WTC11 (cell line): ENCODE data around the gene WDR11. TPM values are rescaled to one million over a fixed set of nuclear protein-coding genes. Genes with fewer than 3 reads are reported as not detected.

Experiments
- ATAC-seq: fragments of 200-7000 bp; cut with Tn5 transposase; 2 replicates; pipeline ENCODE4 v1.10.0; 2021; ENCODE audit warnings: mild to moderate bottlenecking, moderate library complexity
- CTCF ChIA-PET: fragments of 300-600 bp; sonication (Branson Sonifier 250); formaldehyde crosslinking; loops from one replicate; lab custom pipeline; 2021; ENCODE audit warnings: antibody characterized with exemption; lab: Charles Lee
- POLR2A ChIA-PET: fragments of 350-600 bp; sonication (Branson Sonifier 250); formaldehyde crosslinking; loops from one replicate; lab custom pipeline; 2021; ENCODE audit warnings: antibody characterized with exemption; lab: Charles Lee
- DNase-seq: peaks from one replicate; pipeline ENCODE4 v3.0.0; 2021; ENCODE audit warnings: low spot score
- H3K27ac Mint-ChIP-seq: 2 replicates; pipeline ENCODE4 v1.8.0; 2021; ENCODE audit warnings: mixed read lengths
- H3K27me3 Mint-ChIP-seq: 2 replicates; pipeline ENCODE4 v1.8.0; 2021; ENCODE audit warnings: low read depth, mild to moderate bottlenecking, moderate library complexity, mixed read lengths
- H3K36me3 Mint-ChIP-seq: 2 replicates; pipeline ENCODE4 v1.8.0; 2021; ENCODE audit warnings: mixed read lengths
- H3K4me1 Mint-ChIP-seq: 2 replicates; pipeline ENCODE4 v1.8.0; 2022; ENCODE audit warnings: mixed read lengths
- H3K4me3 Mint-ChIP-seq: 2 replicates; pipeline ENCODE4 v1.8.0; 2021; ENCODE audit warnings: mild to moderate bottlenecking, moderate library complexity, mixed read lengths
- H3K9me3 Mint-ChIP-seq: 2 replicates; pipeline ENCODE4 v1.8.0; 2021; ENCODE audit warnings: mixed read lengths
- CBFB ChIP-seq: sonication (generic); formaldehyde crosslinking; IDR thresholded peaks from 2 replicates; pipeline ENCODE4 v1.8.1; 2022; ENCODE audit warnings: mild to moderate bottlenecking, low read depth, missing genetic modification reagents
- CREB1 ChIP-seq: sonication (generic); formaldehyde crosslinking; IDR thresholded peaks from 2 replicates; pipeline ENCODE4 v1.8.0; 2023; ENCODE audit warnings: mild to moderate bottlenecking, missing genetic modification reagents
- CREM ChIP-seq: sonication (generic); formaldehyde crosslinking; IDR thresholded peaks from 2 replicates; pipeline ENCODE4 v1.8.1; 2022; ENCODE audit warnings: mild to moderate bottlenecking, missing genetic modification reagents, moderate library complexity
- ETV6 ChIP-seq: sonication (generic); formaldehyde crosslinking; IDR thresholded peaks from 2 replicates; pipeline ENCODE4 v1.8.1; 2022; ENCODE audit warnings: mild to moderate bottlenecking, missing genetic modification reagents
- FOXJ3 ChIP-seq: sonication (generic); formaldehyde crosslinking; IDR thresholded peaks from 2 replicates; pipeline ENCODE4 v1.9.0; 2021; ENCODE audit warnings: missing genetic modification reagents, mild to moderate bottlenecking, borderline replicate concordance
- GTF2I ChIP-seq: fragments of 250-450 bp; sonication (Bioruptor Pico); conservative IDR thresholded peaks from 2 replicates; pipeline ENCODE4 v1.4.0; 2021; ENCODE audit warnings: mild to moderate bottlenecking
- HMGA2 ChIP-seq: fragments of 250-450 bp; sonication (Bioruptor Pico); IDR thresholded peaks from 2 replicates; pipeline ENCODE4 v1.4.0; 2021; ENCODE audit warnings: mild to moderate bottlenecking, moderate library complexity
- JAZF1 ChIP-seq: fragments of 250-450 bp; sonication (Bioruptor Pico); IDR thresholded peaks from 2 replicates; pipeline ENCODE4 v1.9.0; 2021; ENCODE audit warnings: moderate library complexity, mild to moderate bottlenecking, inconsistent platforms
- JUN ChIP-seq: sonication (generic); formaldehyde crosslinking; IDR thresholded peaks from 2 replicates; pipeline ENCODE4 v1.8.0; 2023; ENCODE audit warnings: mild to moderate bottlenecking, missing genetic modification reagents
- NR1H2 ChIP-seq: sonication (generic); formaldehyde crosslinking; IDR thresholded peaks from 2 replicates; pipeline ENCODE4 v1.9.0; 2021; ENCODE audit warnings: mild to moderate bottlenecking, moderate library complexity, missing genetic modification reagents
- OVOL2 ChIP-seq: fragments of 250-450 bp; sonication (Bioruptor Pico); IDR thresholded peaks from 2 replicates; pipeline ENCODE4 v1.9.0; 2021; ENCODE audit warnings: mild to moderate bottlenecking, borderline replicate concordance
- PRRX2 ChIP-seq: fragments of 250-450 bp; sonication (Bioruptor Pico); IDR thresholded peaks from 2 replicates; pipeline ENCODE4 v1.8.0; 2021; ENCODE audit warnings: mild to moderate bottlenecking
- RELA ChIP-seq: sonication (generic); formaldehyde crosslinking; IDR thresholded peaks from 2 replicates; pipeline ENCODE4 v1.8.1; 2022; ENCODE audit warnings: missing genetic modification reagents, mild to moderate bottlenecking, borderline replicate concordance
- TCF7 ChIP-seq: sonication (generic); formaldehyde crosslinking; IDR thresholded peaks from 2 replicates; pipeline ENCODE4 v1.8.0; 2022; ENCODE audit warnings: mild to moderate bottlenecking, low read depth, missing genetic modification reagents, moderate library complexity
- TEAD4 ChIP-seq: sonication (generic); formaldehyde crosslinking; IDR thresholded peaks from 2 replicates; pipeline ENCODE4 v1.8.0; 2022; ENCODE audit warnings: mild to moderate bottlenecking, missing genetic modification reagents
- ZNF138 ChIP-seq: sonication (generic); formaldehyde crosslinking; conservative IDR thresholded peaks from 2 replicates; pipeline ENCODE4 v1.8.1; 2022; ENCODE audit warnings: mild to moderate bottlenecking, moderate library complexity, missing genetic modification reagents
- ZNF219 ChIP-seq: sonication (generic); formaldehyde crosslinking; IDR thresholded peaks from 2 replicates; pipeline ENCODE4 v1.8.0; 2023; ENCODE audit warnings: missing genetic modification reagents, mild to moderate bottlenecking, borderline replicate concordance
- ZNF416 ChIP-seq: fragments of 250-450 bp; sonication (Bioruptor Pico); IDR thresholded peaks from 2 replicates; pipeline ENCODE4 v1.9.0; 2021; ENCODE audit warnings: mild to moderate bottlenecking, inconsistent platforms
- ZNF671 ChIP-seq: fragments of 250-450 bp; sonication (Bioruptor Pico); IDR thresholded peaks from 2 replicates; pipeline ENCODE4 v1.8.0; 2021; ENCODE audit warnings: mild to moderate bottlenecking
- total RNA-seq: library from RNA; stranded (reverse); gene quantifications from 3 replicates; pipeline ENCODE4 v1.2.3, GENCODE V29; 2021
- TF ChIP-seq, protein P1 (sequence below): sonication (generic); formaldehyde crosslinking; conservative IDR thresholded peaks from 2 replicates; pipeline ENCODE4 v1.8.1; 2022; ENCODE audit warnings: mild to moderate bottlenecking, missing genetic modification reagents
- TF ChIP-seq, protein P2 (sequence below): sonication (generic); formaldehyde crosslinking; IDR thresholded peaks from 2 replicates; pipeline ENCODE4 v1.8.1; 2022; ENCODE audit warnings: mild to moderate bottlenecking, missing genetic modification reagents, moderate library complexity, borderline replicate concordance
- TF ChIP-seq, protein P3 (sequence below): sonication (generic); formaldehyde crosslinking; IDR thresholded peaks from 2 replicates; pipeline ENCODE4 v1.8.0; 2022; ENCODE audit warnings: mild to moderate bottlenecking, missing genetic modification reagents
- TF ChIP-seq, protein P4 (sequence below): sonication (generic); formaldehyde crosslinking; IDR thresholded peaks from 2 replicates; pipeline ENCODE4 v1.8.1; 2022; ENCODE audit warnings: missing genetic modification reagents, borderline replicate concordance
- TF ChIP-seq, protein P5 (sequence below): sonication (generic); formaldehyde crosslinking; IDR thresholded peaks from 2 replicates; pipeline ENCODE4 v1.8.1; 2022; ENCODE audit warnings: mild to moderate bottlenecking, moderate library complexity, missing genetic modification reagents
- TF ChIP-seq, protein P6 (sequence below): sonication (generic); formaldehyde crosslinking; IDR thresholded peaks from 2 replicates; pipeline ENCODE4 v1.8.1; 2022; ENCODE audit warnings: low read depth, missing genetic modification reagents, borderline replicate concordance
- TF ChIP-seq, protein P7 (sequence below): sonication (generic); formaldehyde crosslinking; IDR thresholded peaks from 2 replicates; pipeline ENCODE4 v1.8.1; 2022; ENCODE audit warnings: low read depth, mild to moderate bottlenecking, moderate library complexity, missing genetic modification reagents, borderline replicate concordance
- TF ChIP-seq, protein P8 (sequence below): sonication (generic); formaldehyde crosslinking; IDR thresholded peaks from 2 replicates; pipeline ENCODE4 v1.8.1; 2023; ENCODE audit warnings: mild to moderate bottlenecking, missing genetic modification reagents

The WDR11 gene
- total RNA-seq, 1 experiment from 2014 or later: 41.5 TPM

DNA sequence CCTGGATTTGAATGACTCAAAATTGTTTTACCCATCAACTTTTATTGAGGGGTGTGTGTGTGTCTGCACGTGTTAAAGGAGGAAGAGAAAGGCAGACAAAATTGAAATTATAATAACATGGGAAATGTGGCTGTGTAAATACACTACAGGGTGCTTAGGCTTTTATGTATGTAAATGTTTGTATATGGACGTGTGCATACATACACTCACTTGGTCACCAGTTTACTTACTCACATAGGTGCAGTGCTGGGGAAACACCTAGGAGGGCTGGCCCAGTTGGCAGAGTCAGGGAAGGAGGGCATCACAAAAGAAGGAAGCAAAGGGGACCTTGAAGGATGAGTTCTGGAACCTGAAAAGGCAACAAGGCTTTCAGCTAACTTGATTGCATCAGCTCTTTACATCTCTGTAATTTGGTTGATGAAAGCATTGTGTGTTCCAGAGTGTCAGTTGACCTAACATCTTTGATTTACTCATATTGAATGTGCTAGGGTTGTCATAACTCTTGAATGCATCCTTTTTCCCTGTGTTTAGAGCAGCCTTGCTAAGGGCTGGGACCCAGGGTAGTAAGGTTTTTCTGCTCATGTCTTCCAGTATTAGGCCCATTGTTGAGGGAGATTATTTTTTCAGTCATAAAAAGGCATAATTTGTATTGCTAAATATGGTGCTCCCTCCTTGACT is 10.2 kb downstream of the WDR11 start (continued):
- TF ChIP-seq ZNF138 (CRISPR knock-in tag): no peak
- no peak for TF ChIP-seq RELA (CRISPR knock-in tag)
- TF ChIP-seq GTF2I: no peak
- TF ChIP-seq CREB1 (CRISPR knock-in tag): no peak
- TF ChIP-seq OVOL2: no peak
- TF ChIP-seq CREM (CRISPR knock-in tag): no peak
- no peak for TF ChIP-seq FOXJ3 (CRISPR knock-in tag)

DNA sequence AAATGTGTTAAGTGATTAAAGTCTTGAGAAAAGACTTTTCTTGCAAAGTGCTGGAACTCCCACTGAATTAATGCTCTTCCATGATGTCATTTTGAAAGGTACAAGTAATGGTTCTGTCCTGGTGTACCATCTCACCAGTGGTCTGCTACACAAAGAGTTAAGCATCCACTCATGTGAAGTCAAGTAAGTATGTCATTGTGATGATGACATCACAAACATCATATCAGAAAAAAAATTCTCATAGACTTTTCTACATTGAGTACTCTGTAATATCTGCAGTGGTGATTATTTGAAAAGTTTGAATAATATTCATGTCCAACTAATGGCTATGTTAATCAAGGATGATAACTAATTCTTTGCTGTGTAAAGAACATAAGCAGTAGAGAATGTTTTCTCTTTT is 22.6 kb downstream of the WDR11 start:
- no peaks in the 10 kb centered on the region for H3K27me3 Mint-ChIP-seq
- ATAC-seq (no peak), DNase-seq (no peak)
- CTCF ChIA-PET: no interaction called here
- H3K9me3 Mint-ChIP-seq: no peaks in the 10 kb centered on the region
- H3K4me3 Mint-ChIP-seq: no peak overlapping the region
- H3K27ac Mint-ChIP-seq: no peak overlapping the region
- peaks cover 36% of the 10 kb centered on the region for H3K36me3 Mint-ChIP-seq
- no peaks in the 10 kb centered on the region for H3K4me1 Mint-ChIP-seq
- POLR2A ChIA-PET: no interaction called here
- TF ChIP-seq, protein P1, sequence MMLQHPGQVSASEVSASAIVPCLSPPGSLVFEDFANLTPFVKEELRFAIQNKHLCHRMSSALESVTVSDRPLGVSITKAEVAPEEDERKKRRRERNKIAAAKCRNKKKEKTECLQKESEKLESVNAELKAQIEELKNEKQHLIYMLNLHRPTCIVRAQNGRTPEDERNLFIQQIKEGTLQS: no peak
- TF ChIP-seq, protein P2, sequence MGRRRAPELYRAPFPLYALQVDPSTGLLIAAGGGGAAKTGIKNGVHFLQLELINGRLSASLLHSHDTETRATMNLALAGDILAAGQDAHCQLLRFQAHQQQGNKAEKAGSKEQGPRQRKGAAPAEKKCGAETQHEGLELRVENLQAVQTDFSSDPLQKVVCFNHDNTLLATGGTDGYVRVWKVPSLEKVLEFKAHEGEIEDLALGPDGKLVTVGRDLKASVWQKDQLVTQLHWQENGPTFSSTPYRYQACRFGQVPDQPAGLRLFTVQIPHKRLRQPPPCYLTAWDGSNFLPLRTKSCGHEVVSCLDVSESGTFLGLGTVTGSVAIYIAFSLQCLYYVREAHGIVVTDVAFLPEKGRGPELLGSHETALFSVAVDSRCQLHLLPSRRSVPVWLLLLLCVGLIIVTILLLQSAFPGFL (CRISPR knock-in tag): no peak
- TF ChIP-seq CBFB (CRISPR knock-in tag) (no peak), ZNF416 (no peak), HMGA2 (CRISPR knock-in tag) (no peak), ETV6 (CRISPR knock-in tag) (no peak), JAZF1 (CRISPR knock-in tag) (no peak), OVOL2 (no peak), PRRX2 (CRISPR knock-in tag) (no peak)
- TF ChIP-seq, protein P3, sequence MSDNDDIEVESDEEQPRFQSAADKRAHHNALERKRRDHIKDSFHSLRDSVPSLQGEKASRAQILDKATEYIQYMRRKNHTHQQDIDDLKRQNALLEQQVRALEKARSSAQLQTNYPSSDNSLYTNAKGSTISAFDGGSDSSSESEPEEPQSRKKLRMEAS (CRISPR knock-in tag): no peak
- TF ChIP-seq, protein P4, sequence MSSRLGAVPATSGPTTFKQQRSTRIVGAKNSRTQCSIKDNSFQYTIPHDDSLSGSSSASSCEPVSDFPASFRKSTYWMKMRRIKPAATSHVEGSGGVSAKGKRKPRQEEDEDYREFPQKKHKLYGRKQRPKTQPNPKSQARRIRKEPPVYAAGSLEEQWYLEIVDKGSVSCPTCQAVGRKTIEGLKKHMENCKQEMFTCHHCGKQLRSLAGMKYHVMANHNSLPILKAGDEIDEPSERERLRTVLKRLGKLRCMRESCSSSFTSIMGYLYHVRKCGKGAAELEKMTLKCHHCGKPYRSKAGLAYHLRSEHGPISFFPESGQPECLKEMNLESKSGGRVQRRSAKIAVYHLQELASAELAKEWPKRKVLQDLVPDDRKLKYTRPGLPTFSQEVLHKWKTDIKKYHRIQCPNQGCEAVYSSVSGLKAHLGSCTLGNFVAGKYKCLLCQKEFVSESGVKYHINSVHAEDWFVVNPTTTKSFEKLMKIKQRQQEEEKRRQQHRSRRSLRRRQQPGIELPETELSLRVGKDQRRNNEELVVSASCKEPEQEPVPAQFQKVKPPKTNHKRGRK (CRISPR knock-in tag): no peak
- TF ChIP-seq, protein P5, sequence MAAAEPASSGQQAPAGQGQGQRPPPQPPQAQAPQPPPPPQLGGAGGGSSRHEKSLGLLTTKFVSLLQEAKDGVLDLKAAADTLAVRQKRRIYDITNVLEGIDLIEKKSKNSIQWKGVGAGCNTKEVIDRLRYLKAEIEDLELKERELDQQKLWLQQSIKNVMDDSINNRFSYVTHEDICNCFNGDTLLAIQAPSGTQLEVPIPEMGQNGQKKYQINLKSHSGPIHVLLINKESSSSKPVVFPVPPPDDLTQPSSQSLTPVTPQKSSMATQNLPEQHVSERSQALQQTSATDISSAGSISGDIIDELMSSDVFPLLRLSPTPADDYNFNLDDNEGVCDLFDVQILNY (CRISPR knock-in tag): no peak

DNA sequence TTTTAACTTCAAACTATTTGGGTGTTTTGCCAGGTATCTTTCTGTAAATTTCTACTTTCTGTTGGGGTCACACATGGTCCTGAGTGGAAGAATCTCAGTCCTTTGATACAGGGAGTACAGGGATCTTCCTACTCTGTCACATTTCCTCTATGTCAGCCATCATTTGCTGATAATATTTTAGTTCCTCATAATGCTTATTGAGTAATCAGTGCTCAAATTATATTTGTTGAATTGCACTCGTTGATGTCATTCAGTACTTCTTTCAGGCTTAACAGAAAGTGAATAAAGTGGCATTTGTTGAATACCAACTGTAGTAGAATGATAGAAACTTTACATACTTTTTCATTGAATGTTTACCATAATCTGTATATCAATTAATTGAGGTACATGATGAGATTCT is 31.9 kb downstream of the WDR11 start:
- no peak overlapping the region for H3K4me3 Mint-ChIP-seq
- ChIA-PET CTCF (interaction anchor here (0.6 kb wide), 1 partner anchor 324 kb away, joined by 4 read pairs; no protein-coding TSS in a partner anchor), POLR2A (no interaction called here)
- no peaks in the 10 kb centered on the region for H3K9me3 Mint-ChIP-seq
- no peak overlapping the region for H3K27ac Mint-ChIP-seq
- DNase-seq: no peak
- no peak for ATAC-seq
- H3K4me1 Mint-ChIP-seq: no peaks in the 10 kb centered on the region
- H3K36me3 Mint-ChIP-seq: peaks cover 19% of the 10 kb centered on the region
- no peaks in the 10 kb centered on the region for H3K27me3 Mint-ChIP-seq
- no peak for TF ChIP-seq TCF7
- TF ChIP-seq, protein P6, sequence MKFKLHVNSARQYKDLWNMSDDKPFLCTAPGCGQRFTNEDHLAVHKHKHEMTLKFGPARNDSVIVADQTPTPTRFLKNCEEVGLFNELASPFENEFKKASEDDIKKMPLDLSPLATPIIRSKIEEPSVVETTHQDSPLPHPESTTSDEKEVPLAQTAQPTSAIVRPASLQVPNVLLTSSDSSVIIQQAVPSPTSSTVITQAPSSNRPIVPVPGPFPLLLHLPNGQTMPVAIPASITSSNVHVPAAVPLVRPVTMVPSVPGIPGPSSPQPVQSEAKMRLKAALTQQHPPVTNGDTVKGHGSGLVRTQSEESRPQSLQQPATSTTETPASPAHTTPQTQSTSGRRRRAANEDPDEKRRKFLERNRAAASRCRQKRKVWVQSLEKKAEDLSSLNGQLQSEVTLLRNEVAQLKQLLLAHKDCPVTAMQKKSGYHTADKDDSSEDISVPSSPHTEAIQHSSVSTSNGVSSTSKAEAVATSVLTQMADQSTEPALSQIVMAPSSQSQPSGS (CRISPR knock-in tag): no peak
- TF ChIP-seq, protein P7, sequence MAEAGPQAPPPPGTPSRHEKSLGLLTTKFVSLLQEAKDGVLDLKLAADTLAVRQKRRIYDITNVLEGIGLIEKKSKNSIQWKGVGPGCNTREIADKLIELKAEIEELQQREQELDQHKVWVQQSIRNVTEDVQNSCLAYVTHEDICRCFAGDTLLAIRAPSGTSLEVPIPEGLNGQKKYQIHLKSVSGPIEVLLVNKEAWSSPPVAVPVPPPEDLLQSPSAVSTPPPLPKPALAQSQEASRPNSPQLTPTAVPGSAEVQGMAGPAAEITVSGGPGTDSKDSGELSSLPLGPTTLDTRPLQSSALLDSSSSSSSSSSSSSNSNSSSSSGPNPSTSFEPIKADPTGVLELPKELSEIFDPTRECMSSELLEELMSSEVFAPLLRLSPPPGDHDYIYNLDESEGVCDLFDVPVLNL (CRISPR knock-in tag): no peak
- TF ChIP-seq, protein P8, sequence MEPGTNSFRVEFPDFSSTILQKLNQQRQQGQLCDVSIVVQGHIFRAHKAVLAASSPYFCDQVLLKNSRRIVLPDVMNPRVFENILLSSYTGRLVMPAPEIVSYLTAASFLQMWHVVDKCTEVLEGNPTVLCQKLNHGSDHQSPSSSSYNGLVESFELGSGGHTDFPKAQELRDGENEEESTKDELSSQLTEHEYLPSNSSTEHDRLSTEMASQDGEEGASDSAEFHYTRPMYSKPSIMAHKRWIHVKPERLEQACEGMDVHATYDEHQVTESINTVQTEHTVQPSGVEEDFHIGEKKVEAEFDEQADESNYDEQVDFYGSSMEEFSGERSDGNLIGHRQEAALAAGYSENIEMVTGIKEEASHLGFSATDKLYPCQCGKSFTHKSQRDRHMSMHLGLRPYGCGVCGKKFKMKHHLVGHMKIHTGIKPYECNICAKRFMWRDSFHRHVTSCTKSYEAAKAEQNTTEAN (CRISPR knock-in tag): no peak
- TF ChIP-seq ZNF219 (CRISPR knock-in tag): no peak
- TF ChIP-seq ZNF671 (CRISPR knock-in tag): no peak
- no peak for TF ChIP-seq NR1H2 (CRISPR knock-in tag)
- no peak for TF ChIP-seq JUN (CRISPR knock-in tag)
- no peak for TF ChIP-seq TEAD4
